ENCODE measurements around the gene VKORC1L1. TPM values are rescaled to one million over a fixed set of nuclear protein-coding genes. Genes with fewer than 3 reads are reported as not detected.
"Not testable (repeated sequence)": the region's sequence is repeated elsewhere in the genome, so short reads cannot be mapped to it uniquely, and the experiment has no call there.

Gene VKORC1L1
- total RNA-seq, 1 experiment from 2014 or later: 36.8 TPM

GRCh38 chr7:65938336-65938895 lies 65.5 kb downstream of the VKORC1L1 start:
- ChIA-PET POLR2A (ENCODE audit: low non-redundant PET) (no interaction called here), CTCF (no interaction called here)
- no peak for DNase-seq (ENCODE audit: low spot score)
- H3K4me3 ChIP-seq (ENCODE audit: low read depth, low read length, poor library complexity, severe bottlenecking): no peak overlapping the region
- no peaks in the 10 kb centered on the region for H3K36me3 ChIP-seq (ENCODE audit: insufficient read depth, low read length, poor library complexity, severe bottlenecking)
- no peaks in the 10 kb centered on the region for H3K27me3 ChIP-seq (replicated peaks; ENCODE audit: insufficient read depth, low read depth, low read length, poor library complexity)
- intact Hi-C loops (cut with micrococcal nuclease; ENCODE audit: unreplicated experiment): no loop called here
- H3K4me1 ChIP-seq (ENCODE audit: insufficient read depth, low read length, poor library complexity, severe bottlenecking): no peaks in the 10 kb centered on the region
- H3K9me3 ChIP-seq (ENCODE audit: low read depth, low read length, poor library complexity, severe bottlenecking): no peaks in the 10 kb centered on the region
- TF ChIP-seq EZH2 (IDR thresholded peaks at IDR 0.05; ENCODE audit: borderline replicate concordance, low read depth, low read length, poor library complexity, severe bottlenecking) (no peak), CTCF (conservative IDR thresholded peaks at IDR 0.05; ENCODE audit: low read depth, low read length) (no peak)
- BruUV-seq (replicated peaks): no TSS peak
- no peak overlapping the region for H3K27ac ChIP-seq (ENCODE audit: low read depth, low read length, poor library complexity, severe bottlenecking)

GRCh38 chr7:65945787-65946186 lies 72.9 kb downstream of the VKORC1L1 start:
- H3K27me3 ChIP-seq (replicated peaks; ENCODE audit: insufficient read depth, low read depth, low read length, poor library complexity); POLR2A ChIA-PET (ENCODE audit: low non-redundant PET); CTCF ChIA-PET; BruUV-seq (replicated peaks); H3K36me3 ChIP-seq (ENCODE audit: insufficient read depth, low read length, poor library complexity, severe bottlenecking); H3K9me3 ChIP-seq (ENCODE audit: low read depth, low read length, poor library complexity, severe bottlenecking); DNase-seq (ENCODE audit: low spot score); intact Hi-C loops (cut with micrococcal nuclease; ENCODE audit: unreplicated experiment); H3K4me3 ChIP-seq (ENCODE audit: low read depth, low read length, poor library complexity, severe bottlenecking); H3K4me1 ChIP-seq (ENCODE audit: insufficient read depth, low read length, poor library complexity, severe bottlenecking); H3K27ac ChIP-seq (ENCODE audit: low read depth, low read length, poor library complexity, severe bottlenecking): not testable (repeated sequence)

- Histone ChIP-seq H3K27me3 (replicated peaks; ENCODE audit: insufficient read depth, low read depth, low read length, poor library complexity) (no peaks in the 10 kb centered on the region), H3K36me3 (ENCODE audit: insufficient read depth, low read length, poor library complexity, severe bottlenecking) (no peaks in the 10 kb centered on the region), H3K4me1 (ENCODE audit: insufficient read depth, low read length, poor library complexity, severe bottlenecking) (peaks cover 3% of the 10 kb centered on the region), H3K9me3 (ENCODE audit: low read depth, low read length, poor library complexity, severe bottlenecking) (no peaks in the 10 kb centered on the region), H3K4me3 (ENCODE audit: low read depth, low read length, poor library complexity, severe bottlenecking) (no peak overlapping the region), H3K27ac (ENCODE audit: low read depth, low read length, poor library complexity, severe bottlenecking) (no peak overlapping the region)
- ChIA-PET POLR2A (ENCODE audit: low non-redundant PET) (no interaction called here), CTCF (no interaction called here)
- no peak for TF ChIP-seq EZH2 (IDR thresholded peaks at IDR 0.05; ENCODE audit: borderline replicate concordance, low read depth, low read length, poor library complexity, severe bottlenecking)
- no peak for TF ChIP-seq CTCF (conservative IDR thresholded peaks at IDR 0.05; ENCODE audit: low read depth, low read length)
- intact Hi-C loops (cut with micrococcal nuclease; ENCODE audit: unreplicated experiment): no loop called here
- DNase-seq (ENCODE audit: low spot score): no peak
- BruUV-seq (replicated peaks): no TSS peak
These were observed 74.0 kb downstream of the VKORC1L1 start for GRCh38 chr7:65946904-65947303.

- Histone ChIP-seq H3K36me3 (ENCODE audit: insufficient read depth, low read length, poor library complexity, severe bottlenecking) (peaks cover 7% of the 10 kb centered on the region), H3K9me3 (ENCODE audit: low read depth, low read length, poor library complexity, severe bottlenecking) (no peaks in the 10 kb centered on the region), H3K4me1 (ENCODE audit: insufficient read depth, low read length, poor library complexity, severe bottlenecking) (peaks cover 3% of the 10 kb centered on the region), H3K27ac (ENCODE audit: low read depth, low read length, poor library complexity, severe bottlenecking) (no peak overlapping the region), H3K4me3 (ENCODE audit: low read depth, low read length, poor library complexity, severe bottlenecking) (no peak overlapping the region), H3K27me3 (replicated peaks; ENCODE audit: insufficient read depth, low read depth, low read length, poor library complexity) (no peaks in the 10 kb centered on the region)
- intact Hi-C loops (cut with micrococcal nuclease; ENCODE audit: unreplicated experiment): no loop called here
- no peak for TF ChIP-seq CTCF (conservative IDR thresholded peaks at IDR 0.05; ENCODE audit: low read depth, low read length)
- no peak for TF ChIP-seq EZH2 (IDR thresholded peaks at IDR 0.05; ENCODE audit: borderline replicate concordance, low read depth, low read length, poor library complexity, severe bottlenecking)
- no TSS peak for BruUV-seq (replicated peaks)
- DNase-seq (ENCODE audit: low spot score): peak; percentile 30
- CTCF ChIA-PET: no interaction called here
- POLR2A ChIA-PET (ENCODE audit: low non-redundant PET): interaction anchor here (0.9 kb wide), 1 partner anchor 133 kb away, joined by 7 read pairs; no protein-coding TSS in a partner anchor
These were observed 79.1 kb downstream of the VKORC1L1 start for GRCh38 chr7:65951837-65952578.
